Activated naive CD4-positive, alpha-beta T cell treated with anti-CD3 and anti-CD28 coated beads, Interleukin-2, amount 50 U/mL, for 72 hours (primary cell): ENCODE data around the gene SPDYE6. TPM values are rescaled to one million over a fixed set of nuclear protein-coding genes. Genes with fewer than 3 reads are reported as not detected.
"Not testable (repeated sequence)": the region's sequence is repeated elsewhere in the genome, so short reads cannot be mapped to it uniquely, and the experiment has no call there.

Source experiments
- ATAC-seq, 2 donors: fragments of 150-1000 bp; cut with Tn5 transposase; 2 replicates each; pipeline ENCODE4 v1.10.0; 2021; ENCODE audit warnings: mild to moderate bottlenecking in 2 of 2, moderate library complexity in 2 of 2
- DNase-seq, 2 donors: peaks; one replicate each; pipeline ENCODE4 v3.0.0; 2021 to 2022; ENCODE audit warnings: low spot score in 2 of 2
- H3K27ac Mint-ChIP-seq, 2 donors: one replicate each; pipeline ENCODE4 v1.8.0; 2022; ENCODE audit warnings: mild to moderate bottlenecking in 2 of 2, mixed read lengths in 2 of 2
- H3K36me3 Mint-ChIP-seq, 2 donors: one replicate each; pipeline ENCODE4 v1.8.0; 2022; ENCODE audit warnings: mixed read lengths in 2 of 2
- H3K9me3 Mint-ChIP-seq, 2 donors: one replicate each; pipeline ENCODE4 v1.8.0; 2022; ENCODE audit warnings: mixed read lengths in 2 of 2
- total RNA-seq, 2 donors: library from RNA; stranded (reverse); gene quantifications; one replicate each; pipeline ENCODE4 v1.2.3, GENCODE V29; 2022

SPDYE6 gene
- total RNA-seq: not detected

GRCh38 chr7:102356344-102356743 lies at the start of gene SPDYE6:
Gene SPDYE6 (minus strand): TSS chr7:102356444. CDS start chr7:102356023, 421 bp downstream.
- not testable (repeated sequence) for DNase-seq, H3K27ac Mint-ChIP-seq, H3K9me3 Mint-ChIP-seq, H3K36me3 Mint-ChIP-seq, ATAC-seq

- not testable (repeated sequence) for H3K9me3 Mint-ChIP-seq, DNase-seq, ATAC-seq, H3K27ac Mint-ChIP-seq
- peaks cover 21 to 41% of the 10 kb centered on the region in 2 donors for H3K36me3 Mint-ChIP-seq
Measured at GRCh38 chr7:102404862-102405188, 48.6 kb upstream of the SPDYE6 start.

- Mint-ChIP-seq H3K27ac (no peak overlapping the region), H3K36me3 (peaks cover 21 to 38% of the 10 kb centered on the region in 2 donors), H3K9me3 (no peaks in the 10 kb centered on the region)
- DNase-seq (peak in 1 of 2 donors; percentile 41), ATAC-seq (peak; percentile 87 to 97)
Measured at GRCh38 chr7:102404005-102404861, 48.0 kb upstream of the SPDYE6 start.

- H3K27ac Mint-ChIP-seq: no peak overlapping the region
- H3K36me3 Mint-ChIP-seq: peaks cover 22 to 32% of the 10 kb centered on the region in 2 donors
- DNase-seq (no peak), ATAC-seq (no peak)
- H3K9me3 Mint-ChIP-seq: no peaks in the 10 kb centered on the region
Measured at GRCh38 chr7:102403563-102403962, 47.3 kb upstream of the SPDYE6 start.

GRCh38 chr7:102400360-102400759 lies 44.1 kb upstream of the SPDYE6 start:
- ATAC-seq: no peak
- no peaks in the 10 kb centered on the region for H3K9me3 Mint-ChIP-seq

GRCh38 chr7:102398543-102398942 lies 42.3 kb upstream of the SPDYE6 start:
- no peaks in the 10 kb centered on the region for H3K9me3 Mint-ChIP-seq
- ATAC-seq: no peak
- no peak overlapping the region for H3K27ac Mint-ChIP-seq
- peaks cover 18 to 29% of the 10 kb centered on the region in 2 donors for H3K36me3 Mint-ChIP-seq
- no peak for DNase-seq

More at GRCh38 chr7:102400360-102400759, 44.1 kb upstream of the SPDYE6 start:
- DNase-seq: no peak
- H3K27ac Mint-ChIP-seq: no peak overlapping the region
- H3K36me3 Mint-ChIP-seq: peaks cover 18 to 29% of the 10 kb centered on the region in 2 donors

GRCh38 chr7:102396710-102397019 lies 40.4 kb upstream of the SPDYE6 start:
- H3K36me3 Mint-ChIP-seq: peaks cover 18 to 37% of the 10 kb centered on the region in 2 donors
- H3K27ac Mint-ChIP-seq: peak overlapping the region; percentile 94 to 95
- DNase-seq (no peak), ATAC-seq (no peak)
- H3K9me3 Mint-ChIP-seq: no peaks in the 10 kb centered on the region

- peak within 1 kb of the TSS; percentile 94 to 95 for H3K27ac Mint-ChIP-seq
- ATAC-seq (peak; percentile 97 to 98), DNase-seq (peak; percentile 76 to 79)
- H3K36me3 Mint-ChIP-seq: peaks cover 17 to 35% of the 10 kb centered on the region in 2 donors
- H3K9me3 Mint-ChIP-seq: no peaks in the 10 kb centered on the region
Measured at GRCh38 chr7:102395873-102396709, 39.8 kb upstream of the SPDYE6 start, which contains the start of gene PRKRIP1. Gene PRKRIP1 (plus strand): TSS chr7:102396363. CDS start chr7:102396412, 49 bp downstream.

GRCh38 chr7:102395592-102395872 lies 39.3 kb upstream of the SPDYE6 start:
- Mint-ChIP-seq H3K36me3 (peaks cover 11 to 30% of the 10 kb centered on the region in 2 donors), H3K27ac (peak overlapping the region; percentile 94 to 95), H3K9me3 (no peaks in the 10 kb centered on the region)
- ATAC-seq: no peak
- DNase-seq: no peak

GRCh38 chr7:102393467-102393866 lies 37.2 kb upstream of the SPDYE6 start:
- H3K36me3 Mint-ChIP-seq: peaks cover 7 to 21% of the 10 kb centered on the region in 2 donors
- ATAC-seq (no peak), DNase-seq (no peak)
- no peaks in the 10 kb centered on the region for H3K9me3 Mint-ChIP-seq
- no peak overlapping the region for H3K27ac Mint-ChIP-seq

GRCh38 chr7:102392330-102392729 lies 36.1 kb upstream of the SPDYE6 start:
- no peak for DNase-seq
- ATAC-seq: no peak
- no peaks in the 10 kb centered on the region for H3K9me3 Mint-ChIP-seq
- H3K27ac Mint-ChIP-seq: peak overlapping the region in 1 of 2 donors; percentile 66
- H3K36me3 Mint-ChIP-seq: peaks cover 7 to 18% of the 10 kb centered on the region in 2 donors

- Mint-ChIP-seq H3K36me3 (peaks cover 0 to 8% of the 10 kb centered on the region in 2 donors), H3K27ac (no peak overlapping the region)
- peak; percentile 78 to 89 for ATAC-seq
Measured at GRCh38 chr7:102390697-102391484, 34.6 kb upstream of the SPDYE6 start.

GRCh38 chr7:102389810-102390209 lies 33.6 kb upstream of the SPDYE6 start:
- H3K27ac Mint-ChIP-seq: peak overlapping the region in 1 of 2 donors; percentile 65
- ATAC-seq (no peak), DNase-seq (no peak)
- peaks cover 0 to 12% of the 10 kb centered on the region in 2 donors for H3K36me3 Mint-ChIP-seq
- H3K9me3 Mint-ChIP-seq: no peaks in the 10 kb centered on the region

More at GRCh38 chr7:102390697-102391484, 34.6 kb upstream of the SPDYE6 start:
- no peaks in the 10 kb centered on the region for H3K9me3 Mint-ChIP-seq
- peak; percentile 72 for DNase-seq

GRCh38 chr7:102387064-102387463 lies 30.8 kb upstream of the SPDYE6 start:
- no peaks in the 10 kb centered on the region for H3K9me3 Mint-ChIP-seq
- ATAC-seq (no peak), DNase-seq (no peak)
- H3K27ac Mint-ChIP-seq: peak overlapping the region; percentile 2 to 88
- peaks cover 0 to 11% of the 10 kb centered on the region in 2 donors for H3K36me3 Mint-ChIP-seq

GRCh38 chr7:102381696-102382425 lies 25.6 kb upstream of the SPDYE6 start:
- H3K27ac Mint-ChIP-seq: peak overlapping the region; percentile 44 to 79
- not testable (repeated sequence) for ATAC-seq, DNase-seq, H3K9me3 Mint-ChIP-seq
- H3K36me3 Mint-ChIP-seq: peaks cover 7 to 17% of the 10 kb centered on the region in 2 donors

GRCh38 chr7:102380837-102381236 lies 24.6 kb upstream of the SPDYE6 start:
- peaks cover 9 to 19% of the 10 kb centered on the region in 2 donors for H3K36me3 Mint-ChIP-seq
- H3K27ac Mint-ChIP-seq, H3K9me3 Mint-ChIP-seq, ATAC-seq, DNase-seq: not testable (repeated sequence)
